Measurements from ENCODE around the gene SAXO2. TPM values are rescaled to one million over a fixed set of nuclear protein-coding genes. Genes with fewer than 3 reads are reported as not detected.
"Not testable (repeated sequence)": the region's sequence is repeated elsewhere in the genome, so short reads cannot be mapped to it uniquely, and the experiment has no call there.

Gene SAXO2
- total RNA-seq, 1 experiment from 2014 or later = 0.60 TPM

DNA sequence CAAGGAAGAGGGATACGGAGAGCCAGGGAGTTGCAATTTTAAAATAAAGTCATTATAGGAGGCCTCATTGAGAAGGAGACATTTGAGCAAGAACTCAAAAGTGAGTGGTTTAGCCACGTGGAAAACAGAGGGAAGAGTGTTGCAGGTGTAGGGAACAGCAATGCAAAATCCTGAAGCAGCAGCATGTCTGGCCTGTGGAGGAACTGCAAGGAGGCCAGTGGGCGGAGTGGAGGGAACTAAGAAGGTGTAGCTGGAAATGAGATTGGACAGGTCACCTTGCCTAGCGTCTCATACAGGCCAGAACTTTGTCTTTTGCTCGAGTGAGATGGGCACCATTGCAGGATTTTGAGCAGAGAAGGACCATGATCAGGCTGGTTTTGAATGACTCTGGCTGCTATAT is 34.9 kb downstream of the SAXO2 start:
- Histone ChIP-seq H3K36me3 (ENCODE audit: insufficient read depth, low read length) (no peaks in the 10 kb centered on the region), H3K9me2 (replicated peaks; ENCODE audit: insufficient read depth, low read length) (no peaks in the 10 kb centered on the region), H3K27me3 (ENCODE audit: low read length) (no peaks in the 10 kb centered on the region), H3K4me2 (ENCODE audit: low read depth, low read length, poor library complexity, severe bottlenecking) (no peak overlapping the region), H3K79me2 (ENCODE audit: low read length) (no peaks in the 10 kb centered on the region), H3K9ac (ENCODE audit: low read length) (no peak overlapping the region), H4K20me1 (ENCODE audit: insufficient read depth, low read depth, low read length) (no peaks in the 10 kb centered on the region), H3K27ac (ENCODE audit: low read length) (no peak overlapping the region), H3K4me1 (ENCODE audit: low read length) (no peaks in the 10 kb centered on the region), H3K4me3 (ENCODE audit: low read length) (no peak overlapping the region), H2AFZ (ENCODE audit: low read length) (no peak overlapping the region), H3K9me3 (ENCODE audit: low read length) (no peaks in the 10 kb centered on the region)
- peak; percentile 41 for DNase-seq

DNA sequence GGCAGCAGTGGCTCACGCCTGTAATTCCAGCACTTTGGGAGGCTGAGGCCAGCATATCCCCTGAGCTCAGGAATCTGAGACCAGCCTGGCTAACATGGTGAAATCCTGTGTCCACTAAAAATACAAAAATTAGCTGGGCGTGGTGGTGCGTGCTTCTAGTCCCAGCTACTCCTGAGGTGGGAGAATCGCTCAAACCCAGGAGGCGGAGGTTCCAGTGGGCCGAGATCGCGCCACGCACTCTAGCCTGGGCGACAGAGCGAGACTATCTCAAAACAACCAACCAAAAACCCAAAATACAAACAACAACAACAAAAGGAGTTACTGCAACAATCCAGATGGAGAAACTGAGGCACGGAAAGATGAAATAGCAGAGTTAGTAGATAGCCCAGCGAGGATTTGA is 35.4 kb downstream of the SAXO2 start:
- H3K27me3 ChIP-seq (ENCODE audit: low read length) = no peaks in the 10 kb centered on the region
- no peaks in the 10 kb centered on the region for H3K36me3 ChIP-seq (ENCODE audit: insufficient read depth, low read length)
- DNase-seq = no peak
- no peak overlapping the region for H3K4me2 ChIP-seq (ENCODE audit: low read depth, low read length, poor library complexity, severe bottlenecking)
- H3K4me3 ChIP-seq (ENCODE audit: low read length) = no peak overlapping the region
- no peaks in the 10 kb centered on the region for H3K9me2 ChIP-seq (replicated peaks; ENCODE audit: insufficient read depth, low read length)
- no peak overlapping the region for H3K9ac ChIP-seq (ENCODE audit: low read length)
- H4K20me1 ChIP-seq (ENCODE audit: insufficient read depth, low read depth, low read length) = no peaks in the 10 kb centered on the region
- no peaks in the 10 kb centered on the region for H3K9me3 ChIP-seq (ENCODE audit: low read length)
- no peak overlapping the region for H2AFZ ChIP-seq (ENCODE audit: low read length)
- H3K27ac ChIP-seq (ENCODE audit: low read length) = no peak overlapping the region
- no peaks in the 10 kb centered on the region for H3K4me1 ChIP-seq (ENCODE audit: low read length)
- H3K79me2 ChIP-seq (ENCODE audit: low read length) = no peaks in the 10 kb centered on the region

DNA sequence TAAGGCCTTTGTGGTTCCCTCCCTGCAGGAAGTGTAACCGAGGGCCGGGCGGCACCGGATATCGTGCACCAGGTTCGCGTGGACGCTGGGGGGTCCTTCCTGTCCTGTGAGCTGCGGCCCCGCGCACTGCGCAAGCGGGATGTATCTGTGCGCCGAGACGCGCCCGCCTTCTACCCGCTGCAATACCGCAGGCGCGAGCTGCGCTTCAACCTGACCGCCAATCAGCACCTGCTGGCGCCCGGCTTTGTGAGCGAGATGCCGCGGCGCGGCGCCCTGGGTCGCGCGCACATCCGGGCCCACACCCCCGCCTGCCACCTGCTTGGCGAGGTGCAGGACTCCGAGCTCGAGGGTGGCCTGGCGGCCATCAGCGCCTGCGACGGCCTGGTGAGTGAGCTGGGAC is 35.9 kb downstream of the SAXO2 start:
- no peaks in the 10 kb centered on the region for H4K20me1 ChIP-seq (ENCODE audit: insufficient read depth, low read depth, low read length)
- H3K9ac ChIP-seq (ENCODE audit: low read length) = no peak overlapping the region
- no peak for DNase-seq
- H3K9me3 ChIP-seq (ENCODE audit: low read length) = no peaks in the 10 kb centered on the region
- no peak overlapping the region for H3K4me3 ChIP-seq (ENCODE audit: low read length)
- no peaks in the 10 kb centered on the region for H3K9me2 ChIP-seq (replicated peaks; ENCODE audit: insufficient read depth, low read length)
- H3K27me3 ChIP-seq (ENCODE audit: low read length) = no peaks in the 10 kb centered on the region
- no peak overlapping the region for H3K4me2 ChIP-seq (ENCODE audit: low read depth, low read length, poor library complexity, severe bottlenecking)
- H3K27ac ChIP-seq (ENCODE audit: low read length) = no peak overlapping the region
- no peaks in the 10 kb centered on the region for H3K36me3 ChIP-seq (ENCODE audit: insufficient read depth, low read length)
- no peaks in the 10 kb centered on the region for H3K79me2 ChIP-seq (ENCODE audit: low read length)
- H3K4me1 ChIP-seq (ENCODE audit: low read length) = no peaks in the 10 kb centered on the region
- H2AFZ ChIP-seq (ENCODE audit: low read length) = no peak overlapping the region

DNA sequence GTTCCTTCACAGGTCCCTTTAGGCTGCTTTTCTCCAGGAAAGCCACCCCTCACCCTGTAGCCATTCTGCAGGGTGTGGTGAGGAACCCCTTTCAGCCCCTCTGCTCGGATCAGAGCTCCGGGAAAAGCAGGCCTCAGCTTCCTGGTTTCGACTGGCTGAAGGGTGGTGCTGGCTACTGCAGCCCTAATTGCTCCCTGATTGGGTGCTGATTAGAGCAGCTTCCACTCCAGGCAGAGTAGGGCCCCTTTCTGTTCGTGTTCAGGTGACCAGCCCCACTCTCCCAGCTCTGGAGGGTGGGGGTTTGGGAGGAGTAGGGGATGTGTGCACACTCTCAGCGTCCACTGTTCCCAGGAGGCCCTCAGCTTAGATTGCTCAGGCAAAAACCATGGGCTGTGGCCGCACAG is 36.9 kb downstream of the SAXO2 start:
- H3K27me3 ChIP-seq (ENCODE audit: low read length); H2AFZ ChIP-seq (ENCODE audit: low read length); H3K36me3 ChIP-seq (ENCODE audit: insufficient read depth, low read length); H3K9me2 ChIP-seq (replicated peaks; ENCODE audit: insufficient read depth, low read length); H3K4me1 ChIP-seq (ENCODE audit: low read length); H3K4me3 ChIP-seq (ENCODE audit: low read length); DNase-seq; H3K79me2 ChIP-seq (ENCODE audit: low read length); H3K9ac ChIP-seq (ENCODE audit: low read length); H3K4me2 ChIP-seq (ENCODE audit: low read depth, low read length, poor library complexity, severe bottlenecking); H3K27ac ChIP-seq (ENCODE audit: low read length); H4K20me1 ChIP-seq (ENCODE audit: insufficient read depth, low read depth, low read length); H3K9me3 ChIP-seq (ENCODE audit: low read length): not testable (repeated sequence)

DNA sequence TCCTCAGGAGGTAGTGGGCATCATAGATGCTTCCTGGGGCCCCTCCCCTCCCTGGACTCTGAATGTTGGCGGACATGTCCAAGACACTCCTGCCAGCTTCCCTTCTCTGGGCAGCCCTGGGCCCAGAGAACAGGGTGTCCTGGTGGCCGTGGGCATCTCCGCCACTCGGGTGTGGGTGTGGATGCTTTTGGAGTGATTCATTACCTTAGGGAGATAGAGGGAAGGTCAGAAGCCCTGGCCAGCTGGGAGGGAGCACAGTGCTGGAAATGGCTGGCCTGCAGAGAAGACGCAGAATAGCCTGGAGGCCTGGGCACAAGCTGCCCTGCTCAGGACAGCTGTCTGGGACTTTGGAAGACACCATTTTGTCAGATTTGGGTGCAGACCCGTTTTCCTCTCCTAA is 37.7 kb downstream of the SAXO2 start:
- H3K79me2 ChIP-seq (ENCODE audit: low read length); H2AFZ ChIP-seq (ENCODE audit: low read length); H3K4me3 ChIP-seq (ENCODE audit: low read length); H3K36me3 ChIP-seq (ENCODE audit: insufficient read depth, low read length); H3K27ac ChIP-seq (ENCODE audit: low read length); H3K9me3 ChIP-seq (ENCODE audit: low read length); DNase-seq; H3K9ac ChIP-seq (ENCODE audit: low read length); H4K20me1 ChIP-seq (ENCODE audit: insufficient read depth, low read depth, low read length); H3K4me2 ChIP-seq (ENCODE audit: low read depth, low read length, poor library complexity, severe bottlenecking); H3K27me3 ChIP-seq (ENCODE audit: low read length); H3K4me1 ChIP-seq (ENCODE audit: low read length); H3K9me2 ChIP-seq (replicated peaks; ENCODE audit: insufficient read depth, low read length): not testable (repeated sequence)

DNA sequence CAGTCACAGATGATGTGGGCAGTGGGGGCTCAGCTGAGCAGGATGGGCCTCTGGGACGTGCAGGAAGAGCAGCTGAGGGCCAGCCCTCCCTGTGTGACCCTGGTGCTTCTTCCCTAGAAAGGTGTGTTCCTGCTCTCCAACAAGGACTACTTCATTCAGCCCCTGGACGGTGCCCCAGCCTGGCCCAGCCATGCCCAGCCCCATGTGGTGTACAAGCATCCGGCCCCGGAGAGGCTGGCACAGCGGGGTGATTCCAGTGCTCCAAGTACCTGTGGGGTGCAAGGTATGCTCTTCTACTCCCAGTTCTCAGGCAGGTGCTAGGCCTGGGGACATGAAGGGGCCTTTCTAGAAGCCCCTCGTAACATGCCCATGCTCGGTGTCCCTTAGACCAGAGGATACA is 38.3 kb downstream of the SAXO2 start:
- H3K27ac ChIP-seq (ENCODE audit: low read length) = no peak overlapping the region
- no peaks in the 10 kb centered on the region for H3K9me3 ChIP-seq (ENCODE audit: low read length)
- H3K36me3 ChIP-seq (ENCODE audit: insufficient read depth, low read length) = no peaks in the 10 kb centered on the region
- H3K9ac ChIP-seq (ENCODE audit: low read length) = no peak overlapping the region
- no peak overlapping the region for H3K4me2 ChIP-seq (ENCODE audit: low read depth, low read length, poor library complexity, severe bottlenecking)
- no peaks in the 10 kb centered on the region for H4K20me1 ChIP-seq (ENCODE audit: insufficient read depth, low read depth, low read length)
- H3K9me2 ChIP-seq (replicated peaks; ENCODE audit: insufficient read depth, low read length) = no peaks in the 10 kb centered on the region
- H3K79me2 ChIP-seq (ENCODE audit: low read length) = no peaks in the 10 kb centered on the region
- H3K4me1 ChIP-seq (ENCODE audit: low read length) = no peaks in the 10 kb centered on the region
- no peak overlapping the region for H3K4me3 ChIP-seq (ENCODE audit: low read length)
- no peak overlapping the region for H2AFZ ChIP-seq (ENCODE audit: low read length)
- no peaks in the 10 kb centered on the region for H3K27me3 ChIP-seq (ENCODE audit: low read length)
- DNase-seq = no peak

DNA sequence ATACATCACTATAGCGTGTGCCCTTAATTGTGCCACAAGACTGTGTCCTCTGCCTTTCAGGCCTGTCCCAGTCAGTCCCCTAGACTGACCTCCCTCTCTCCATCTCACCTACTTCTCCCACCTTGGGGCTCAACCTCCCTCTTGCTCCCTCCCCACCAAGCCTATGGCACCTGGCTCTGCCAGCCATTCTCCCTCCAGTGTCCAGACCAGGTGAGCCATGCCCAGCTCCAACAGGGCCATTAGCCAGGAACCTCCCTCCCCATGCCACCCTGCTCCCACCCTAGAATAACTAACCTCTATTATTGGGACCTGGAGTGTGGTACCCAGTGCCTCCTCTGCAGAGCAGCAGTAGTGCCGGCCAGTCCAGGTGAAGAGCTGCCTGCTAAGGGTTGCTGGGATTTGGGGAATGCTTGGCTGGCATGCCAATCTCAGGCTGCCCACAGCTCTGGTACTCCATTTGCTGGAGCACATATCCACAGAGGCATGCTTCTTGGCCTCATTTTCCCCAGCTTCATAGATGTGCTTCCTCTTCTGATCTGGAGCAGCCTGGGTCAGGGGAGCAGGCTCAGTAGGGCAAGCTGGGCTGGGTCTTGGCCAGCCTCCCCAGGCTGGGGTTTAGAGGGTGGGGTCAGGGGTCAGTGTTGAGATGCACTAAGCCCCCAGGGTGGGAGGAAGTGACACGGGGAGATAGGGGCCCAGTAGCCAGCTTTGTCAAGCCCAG is 38.8 kb downstream of the SAXO2 start:
- no peaks in the 10 kb centered on the region for H4K20me1 ChIP-seq (ENCODE audit: insufficient read depth, low read depth, low read length)
- no peak overlapping the region for H3K4me2 ChIP-seq (ENCODE audit: low read depth, low read length, poor library complexity, severe bottlenecking)
- no peak overlapping the region for H3K27ac ChIP-seq (ENCODE audit: low read length)
- H2AFZ ChIP-seq (ENCODE audit: low read length) = no peak overlapping the region
- no peak overlapping the region for H3K4me3 ChIP-seq (ENCODE audit: low read length)
- no peaks in the 10 kb centered on the region for H3K9me2 ChIP-seq (replicated peaks; ENCODE audit: insufficient read depth, low read length)
- no peaks in the 10 kb centered on the region for H3K9me3 ChIP-seq (ENCODE audit: low read length)
- H3K27me3 ChIP-seq (ENCODE audit: low read length) = no peaks in the 10 kb centered on the region
- no peaks in the 10 kb centered on the region for H3K36me3 ChIP-seq (ENCODE audit: insufficient read depth, low read length)
- no peak overlapping the region for H3K9ac ChIP-seq (ENCODE audit: low read length)
- H3K79me2 ChIP-seq (ENCODE audit: low read length) = no peaks in the 10 kb centered on the region
- H3K4me1 ChIP-seq (ENCODE audit: low read length) = no peaks in the 10 kb centered on the region
- no peak for DNase-seq

DNA sequence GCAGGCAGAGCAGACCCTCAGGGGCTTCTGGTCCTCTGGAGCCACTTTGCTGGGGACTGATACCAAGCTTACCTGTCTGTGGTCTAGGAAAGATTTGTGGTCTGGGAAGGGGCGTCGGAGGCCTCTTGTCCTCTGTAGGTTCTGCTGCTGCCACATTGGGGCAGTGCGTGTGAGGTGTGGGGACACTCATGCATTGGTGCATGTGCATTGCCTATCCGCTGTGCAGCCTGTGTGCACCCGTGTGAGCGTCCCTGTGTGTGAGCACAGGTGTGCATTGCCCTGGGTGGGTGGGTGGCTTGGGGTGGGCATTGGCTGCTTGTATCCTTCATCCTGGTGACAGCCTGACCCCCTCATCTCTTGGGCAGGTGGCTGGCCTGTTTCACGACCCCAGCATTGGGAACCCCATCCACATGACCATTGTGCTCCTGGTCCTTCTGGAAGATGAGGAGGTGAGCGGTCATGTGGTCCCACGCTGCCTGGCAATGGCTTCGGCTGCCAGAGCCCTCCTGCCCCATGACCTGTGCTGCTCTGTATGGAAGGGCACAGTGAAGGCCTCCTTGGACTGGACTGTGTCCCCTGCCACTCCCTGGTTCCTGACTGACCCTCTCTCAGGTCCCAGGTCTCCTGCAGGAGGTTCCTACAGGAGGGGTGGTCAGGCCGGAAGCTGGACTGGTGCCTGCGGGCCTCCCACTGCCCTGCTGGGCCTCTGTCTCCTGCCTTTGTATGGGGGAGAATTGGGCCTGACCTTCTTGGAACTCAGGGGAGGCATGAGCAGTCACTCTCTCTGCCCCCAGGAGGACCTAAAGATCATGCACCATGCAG is 41.5 kb downstream of the SAXO2 start:
- no peak overlapping the region for H3K4me3 ChIP-seq (ENCODE audit: low read length)
- H3K4me2 ChIP-seq (ENCODE audit: low read depth, low read length, poor library complexity, severe bottlenecking) = no peak overlapping the region
- no peaks in the 10 kb centered on the region for H3K27me3 ChIP-seq (ENCODE audit: low read length)
- DNase-seq = no peak
- H3K79me2 ChIP-seq (ENCODE audit: low read length) = no peaks in the 10 kb centered on the region
- H3K27ac ChIP-seq (ENCODE audit: low read length) = no peak overlapping the region
- H3K36me3 ChIP-seq (ENCODE audit: insufficient read depth, low read length) = no peaks in the 10 kb centered on the region
- H3K9ac ChIP-seq (ENCODE audit: low read length) = no peak overlapping the region
- H3K9me3 ChIP-seq (ENCODE audit: low read length) = no peaks in the 10 kb centered on the region
- H2AFZ ChIP-seq (ENCODE audit: low read length) = no peak overlapping the region
- H3K9me2 ChIP-seq (replicated peaks; ENCODE audit: insufficient read depth, low read length) = no peaks in the 10 kb centered on the region
- H3K4me1 ChIP-seq (ENCODE audit: low read length) = no peaks in the 10 kb centered on the region
- H4K20me1 ChIP-seq (ENCODE audit: insufficient read depth, low read depth, low read length) = no peaks in the 10 kb centered on the region

Data from Karpas-422 (cell line).